Liver (tissue), 9 donors: ENCODE results near the gene ZNF140. TPM values are rescaled to one million over a fixed set of nuclear protein-coding genes. Genes with fewer than 3 reads are reported as not detected.

ENCODE experiments used
- DNase-seq: peaks from one replicate; pipeline ENCODE4 v3.0.0-alpha.2; 2017; ENCODE audit warnings: low spot score
- H3K27ac ChIP-seq, 2 donors: one replicate each; pipeline ENCODE4 v1.7.0; 2013; ENCODE audit warnings: inconsistent platforms in 2 of 2, low read length in 2 of 2, control low read depth in 1 of 2, low read depth in 1 of 2, mild to moderate bottlenecking in 1 of 2
- H3K27me3 ChIP-seq, 4 donors: one replicate each; pipeline versions ENCODE4 v1.6.1 to v1.7.0; 2013; ENCODE audit warnings: low read length in 3 of 4, inconsistent platforms in 1 of 4, mild to moderate bottlenecking in 1 of 4, moderate library complexity in 1 of 4; ENCODE audit not compliant: control insufficient read depth in 4 of 4, insufficient read depth in 4 of 4
- H3K36me3 ChIP-seq, 4 donors: one replicate each; pipeline versions ENCODE4 v1.6.1 to v1.7.0; 2013; ENCODE audit warnings: low read length in 3 of 4, mild to moderate bottlenecking in 3 of 4, low read depth in 1 of 4, moderate library complexity in 1 of 4; ENCODE audit not compliant: control insufficient read depth in 4 of 4, insufficient read depth in 3 of 4
- H3K4me1 ChIP-seq, 4 donors: one replicate each; pipeline versions ENCODE4 v1.6.1 to v1.7.0; 2013; ENCODE audit warnings: low read length in 3 of 4, mild to moderate bottlenecking in 3 of 4, moderate library complexity in 1 of 4; ENCODE audit not compliant: control insufficient read depth in 4 of 4, insufficient read depth in 4 of 4
- H3K4me3 ChIP-seq, 3 donors: one replicate each; pipeline versions ENCODE4 v1.6.1 to v1.7.0; 2013; ENCODE audit warnings: low read length in 3 of 3, control low read depth in 1 of 3, low read depth in 1 of 3, mild to moderate bottlenecking in 1 of 3
- H3K9ac ChIP-seq, 2 donors: one replicate each; pipeline ENCODE4 v1.7.0; 2013; ENCODE audit warnings: low read length in 2 of 2, mild to moderate bottlenecking in 2 of 2, moderate library complexity in 2 of 2, control low read depth in 1 of 2, low read depth in 1 of 2
- H3K9me3 ChIP-seq, 4 donors: one replicate each; pipeline versions ENCODE4 v1.6.1 to v1.7.0; 2013; ENCODE audit warnings: low read length in 3 of 4; ENCODE audit not compliant: control insufficient read depth in 4 of 4
- ATF3 ChIP-seq: IDR thresholded peaks from 2 replicates; pipeline ENCODE4 v1.6.1; 2016; ENCODE audit warnings: antibody characterized with exemption
- CTCF ChIP-seq: fragments of 150-350 bp; IDR thresholded peaks from 2 replicates; pipeline ENCODE4 v1.5.1; 2017; ENCODE audit warnings: improper control_type of control experiment, low read depth, low read length; ENCODE audit not compliant: missing input control
- EGR1 ChIP-seq, 2 donors: IDR thresholded peaks; 2 replicates each; pipeline ENCODE4 v1.6.1; 2016 to 2018; ENCODE audit warnings: antibody characterized with exemption in 2 of 2, low read depth in 2 of 2
- FOXA1 ChIP-seq: IDR thresholded peaks from 2 replicates; pipeline ENCODE4 v1.6.1; 2016; ENCODE audit warnings: antibody characterized with exemption
- FOXA2 ChIP-seq: IDR thresholded peaks from 2 replicates; pipeline ENCODE4 v1.6.1; 2016; ENCODE audit warnings: antibody characterized with exemption
- GABPA ChIP-seq, 2 donors: IDR thresholded peaks in 1 of 2; conservative IDR thresholded peaks in 1 of 2; 2 replicates each; pipeline ENCODE4 v1.6.1; 2016; ENCODE audit warnings: antibody characterized with exemption in 2 of 2, mild to moderate bottlenecking in 1 of 2, moderate library complexity in 1 of 2
- HNF4A ChIP-seq, 2 donors: conservative IDR thresholded peaks; 2 replicates each; pipeline ENCODE4 v1.6.1; 2016; ENCODE audit warnings: antibody characterized with exemption in 2 of 2, mild to moderate bottlenecking in 2 of 2
- HNF4G ChIP-seq: IDR thresholded peaks from 2 replicates; pipeline ENCODE4 v1.6.1; 2016; ENCODE audit warnings: antibody characterized with exemption
- JUND ChIP-seq, 2 donors: IDR thresholded peaks; 2 replicates each; pipeline ENCODE4 v1.6.1; 2016; ENCODE audit warnings: antibody characterized with exemption in 2 of 2
- MAX ChIP-seq: IDR thresholded peaks from 2 replicates; pipeline ENCODE4 v1.6.1; 2016; ENCODE audit warnings: antibody characterized with exemption
- NR2F2 ChIP-seq: IDR thresholded peaks from 2 replicates; pipeline ENCODE4 v1.6.1; 2016; ENCODE audit warnings: antibody characterized with exemption
- RAD21 ChIP-seq, 2 donors: IDR thresholded peaks; 2 replicates each; pipeline ENCODE4 v1.6.1; 2016; ENCODE audit warnings: antibody characterized with exemption in 2 of 2, mild to moderate bottlenecking in 2 of 2
- REST ChIP-seq: IDR thresholded peaks from 2 replicates; pipeline ENCODE4 v1.6.1; 2016; ENCODE audit warnings: antibody characterized with exemption, mild to moderate bottlenecking
- RXRA ChIP-seq, 2 donors: IDR thresholded peaks; 2 replicates each; pipeline ENCODE4 v1.6.1; 2017 to 2018; ENCODE audit warnings: antibody characterized with exemption in 2 of 2, mild to moderate bottlenecking in 1 of 2
- SP1 ChIP-seq: IDR thresholded peaks from 2 replicates; pipeline ENCODE4 v1.6.1; 2018; ENCODE audit warnings: antibody characterized with exemption, mild to moderate bottlenecking
- TAF1 ChIP-seq: conservative IDR thresholded peaks from 2 replicates; pipeline ENCODE4 v1.6.1; 2016; ENCODE audit warnings: antibody characterized with exemption, mild to moderate bottlenecking
- YY1 ChIP-seq: IDR thresholded peaks from 2 replicates; pipeline ENCODE4 v1.6.1; 2016; ENCODE audit warnings: antibody characterized with exemption, mild to moderate bottlenecking
- WGBS: extraction: QIAGEN DNeasy Blood & Tissue Kit; methylation state at CpG from one replicate; pipeline ENCODE4 v1.1.7; 2013; 5-methylcytosine and 5-hydroxymethylcytosine counted together
- polyA plus RNA-seq, 2 donors: library from polyadenylated mRNA; stranded (reverse) in 1 of 2; unstranded in 1 of 2; fragments of 200-250 nt in 1 of 2; fragments of >200 nt in 1 of 2; fragmentation: Nextera tagmentation in 1 of 2; extraction: Ambion mirVana in 1 of 2; gene quantifications; one replicate each; pipeline versions ENCODE4 v1.2.1 to v1.2.3, GENCODE V29; 2013 to 2015
- total RNA-seq, 2 donors: library from RNA; depleted of rRNA; stranded (reverse); fragments of >200 nt; gene quantifications; one replicate each; pipeline ENCODE4 v1.2.3, GENCODE V29; 2014
- donor health status: healthy.
- donor health status: healthy.
- donor health status: healthy.
- donor health status: healthy.
- donor health status: healthy.

The ZNF140 gene
- total and polyA plus RNA-seq, 4 donors, result 5.2 to 12.4 (median 8.2) TPM

- TF ChIP-seq MAX (no peak), EGR1 (IDR thresholded peaks at IDR 0.05; ENCODE audit: low read depth in 2 of 2) (no peak)
Measured at GRCh38 chr12:133105620-133106019, 24.9 kb downstream of the ZNF140 start (continued).

- DNase-seq, result no peak
- Histone ChIP-seq H3K9me3 (peaks cover 49 to 95% (median 80%) of the 10 kb centered on the region in 4 donors), H3K27me3 (no peaks in the 10 kb centered on the region), H3K9ac (no peak overlapping the region), H3K4me3 (peak overlapping the region in 2 of 3 donors; percentile 66 to 79), H3K36me3 (peaks cover 6 to 60% (median 54%) of the 10 kb centered on the region in 4 donors), H3K27ac (no peak overlapping the region), H3K4me1 (no peaks in the 10 kb centered on the region)
- TF ChIP-seq JUND (IDR thresholded peaks at IDR 0.05), result no peak
- no peak for TF ChIP-seq ATF3
- TF ChIP-seq RAD21 (IDR thresholded peaks at IDR 0.05), result no peak
- no peak for TF ChIP-seq YY1
- TF ChIP-seq MAX, result no peak
- TF ChIP-seq CTCF, result no peak
- no peak for TF ChIP-seq RXRA (IDR thresholded peaks at IDR 0.05)
- no peak for TF ChIP-seq EGR1 (IDR thresholded peaks at IDR 0.05; ENCODE audit: low read depth in 2 of 2)
- no peak for TF ChIP-seq TAF1
- TF ChIP-seq NR2F2, result no peak
- TF ChIP-seq HNF4A (conservative IDR thresholded peaks at IDR 0.05), result no peak
- TF ChIP-seq REST, result no peak
- no peak for TF ChIP-seq HNF4G
- no peak for TF ChIP-seq GABPA (IDR thresholded peaks at IDR 0.05 in 1 of 2, conservative IDR thresholded peaks at IDR 0.05 in 1 of 2)
- no peak for TF ChIP-seq FOXA1
- no peak for TF ChIP-seq FOXA2
- TF ChIP-seq SP1, result no peak
- WGBS, result 97% methylated on average over 5 of the region's 5 CpGs
Measured at GRCh38 chr12:133106253-133106652, 25.5 kb downstream of the ZNF140 start.
